Measurements from ENCODE around the gene EPHB1. TPM values are rescaled to one million over a fixed set of nuclear protein-coding genes. Genes with fewer than 3 reads are reported as not detected.

EPHB1 gene
- polyA plus RNA-seq, 1 of the 3 experiments (the other 2 are of a cell fraction): 1.2 TPM

GRCh38 chr3:135292162-135292561, 497.1 kb downstream of the EPHB1 start:
- H3K4me1 ChIP-seq (ENCODE audit: control insufficient read depth in 1 of 2, insufficient read depth in 2 of 2, low read depth in 1 of 2, low read length in 1 of 2): no peaks in the 10 kb centered on the region
- DNase-seq: no peak
- H3K4me3 ChIP-seq (ENCODE audit: low read depth in 2 of 2, low read length in 1 of 2): no peak overlapping the region
- no peaks in the 10 kb centered on the region for H3F3A ChIP-seq (replicated peaks; ENCODE audit: insufficient read depth)
- no peaks in the 10 kb centered on the region for H3K9me3 ChIP-seq
- 5% methylated on average over 1 of the region's 1 CpG for WGBS (ENCODE audit: low lambda C conversion rate)
- H3K27me3 ChIP-seq (ENCODE audit: insufficient read depth): no peaks in the 10 kb centered on the region
- no peaks in the 10 kb centered on the region for H3K79me2 ChIP-seq (ENCODE audit: insufficient read depth)
- H3K9me2 ChIP-seq: no peaks in the 10 kb centered on the region
- no peak overlapping the region for H3K4me2 ChIP-seq
- TF ChIP-seq RXRA (IDR thresholded peaks at IDR 0.05; ENCODE audit: borderline replicate concordance, low read depth) (no peak), ELF1 (IDR thresholded peaks at IDR 0.05) (no peak), PBX3 (IDR thresholded peaks at IDR 0.05) (no peak), SMC3 (IDR thresholded peaks at IDR 0.05; ENCODE audit: low read depth, low read length) (no peak), MXI1 (IDR thresholded peaks at IDR 0.05; ENCODE audit: low read depth, low read length) (no peak), TEAD4 (IDR thresholded peaks at IDR 0.05; ENCODE audit: borderline replicate concordance, insufficient read depth) (no peak), EZH2phosphoT487 (IDR thresholded peaks at IDR 0.05; ENCODE audit: borderline replicate concordance, low read depth) (no peak), MEF2A (IDR thresholded peaks at IDR 0.05; ENCODE audit: borderline replicate concordance, low read depth) (no peak), RCOR1 (IDR thresholded peaks at IDR 0.05; ENCODE audit: low read length) (no peak), CHD2 (IDR thresholded peaks at IDR 0.05; ENCODE audit: low read length, partially characterized antibody) (no peak), GABPA (IDR thresholded peaks at IDR 0.05; ENCODE audit: low read depth) (no peak), NRF1 (IDR thresholded peaks at IDR 0.05; ENCODE audit: low read depth, low read length) (no peak), POLR2AphosphoS5 (IDR thresholded peaks at IDR 0.05; ENCODE audit: low read depth, low read length) (no peak)
- TF ChIP-seq, protein P1, sequence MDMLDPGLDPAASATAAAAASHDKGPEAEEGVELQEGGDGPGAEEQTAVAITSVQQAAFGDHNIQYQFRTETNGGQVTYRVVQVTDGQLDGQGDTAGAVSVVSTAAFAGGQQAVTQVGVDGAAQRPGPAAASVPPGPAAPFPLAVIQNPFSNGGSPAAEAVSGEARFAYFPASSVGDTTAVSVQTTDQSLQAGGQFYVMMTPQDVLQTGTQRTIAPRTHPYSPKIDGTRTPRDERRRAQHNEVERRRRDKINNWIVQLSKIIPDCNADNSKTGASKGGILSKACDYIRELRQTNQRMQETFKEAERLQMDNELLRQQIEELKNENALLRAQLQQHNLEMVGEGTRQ (IDR thresholded peaks at IDR 0.05; ENCODE audit: borderline replicate concordance, low read depth, low read length): no peak
- TF ChIP-seq, protein P2, sequence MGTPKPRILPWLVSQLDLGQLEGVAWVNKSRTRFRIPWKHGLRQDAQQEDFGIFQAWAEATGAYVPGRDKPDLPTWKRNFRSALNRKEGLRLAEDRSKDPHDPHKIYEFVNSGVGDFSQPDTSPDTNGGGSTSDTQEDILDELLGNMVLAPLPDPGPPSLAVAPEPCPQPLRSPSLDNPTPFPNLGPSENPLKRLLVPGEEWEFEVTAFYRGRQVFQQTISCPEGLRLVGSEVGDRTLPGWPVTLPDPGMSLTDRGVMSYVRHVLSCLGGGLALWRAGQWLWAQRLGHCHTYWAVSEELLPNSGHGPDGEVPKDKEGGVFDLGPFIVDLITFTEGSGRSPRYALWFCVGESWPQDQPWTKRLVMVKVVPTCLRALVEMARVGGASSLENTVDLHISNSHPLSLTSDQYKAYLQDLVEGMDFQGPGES (IDR thresholded peaks at IDR 0.05; ENCODE audit: low read depth, low read length): no peak
- TF ChIP-seq, protein P3, sequence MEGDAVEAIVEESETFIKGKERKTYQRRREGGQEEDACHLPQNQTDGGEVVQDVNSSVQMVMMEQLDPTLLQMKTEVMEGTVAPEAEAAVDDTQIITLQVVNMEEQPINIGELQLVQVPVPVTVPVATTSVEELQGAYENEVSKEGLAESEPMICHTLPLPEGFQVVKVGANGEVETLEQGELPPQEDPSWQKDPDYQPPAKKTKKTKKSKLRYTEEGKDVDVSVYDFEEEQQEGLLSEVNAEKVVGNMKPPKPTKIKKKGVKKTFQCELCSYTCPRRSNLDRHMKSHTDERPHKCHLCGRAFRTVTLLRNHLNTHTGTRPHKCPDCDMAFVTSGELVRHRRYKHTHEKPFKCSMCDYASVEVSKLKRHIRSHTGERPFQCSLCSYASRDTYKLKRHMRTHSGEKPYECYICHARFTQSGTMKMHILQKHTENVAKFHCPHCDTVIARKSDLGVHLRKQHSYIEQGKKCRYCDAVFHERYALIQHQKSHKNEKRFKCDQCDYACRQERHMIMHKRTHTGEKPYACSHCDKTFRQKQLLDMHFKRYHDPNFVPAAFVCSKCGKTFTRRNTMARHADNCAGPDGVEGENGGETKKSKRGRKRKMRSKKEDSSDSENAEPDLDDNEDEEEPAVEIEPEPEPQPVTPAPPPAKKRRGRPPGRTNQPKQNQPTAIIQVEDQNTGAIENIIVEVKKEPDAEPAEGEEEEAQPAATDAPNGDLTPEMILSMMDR (IDR thresholded peaks at IDR 0.05): no peak
- no peak overlapping the region for H3K27ac ChIP-seq (ENCODE audit: low read depth in 2 of 2, low read length in 1 of 2)
- POLR2A ChIA-PET: no interaction called here
- H2AFZ ChIP-seq (ENCODE audit: low read depth): no peak overlapping the region
- CTCF ChIA-PET: no interaction called here
- no peak overlapping the region for H3K9ac ChIP-seq
- no peaks in the 10 kb centered on the region for H4K20me1 ChIP-seq (ENCODE audit: insufficient read depth)
- no peaks in the 10 kb centered on the region for H3K36me3 ChIP-seq (replicated peaks in 1 of 2; ENCODE audit: control insufficient read depth in 1 of 2, insufficient read depth in 2 of 2, low read length in 1 of 2)
